Measurements from ENCODE around the gene SRA1. TPM values are rescaled to one million over a fixed set of nuclear protein-coding genes. Genes with fewer than 3 reads are reported as not detected.

The SRA1 gene
- total and polyA plus RNA-seq, 2 of the 4 experiments (the other 2 are of a cell fraction), result 52.9 to 54.8 TPM

DNA sequence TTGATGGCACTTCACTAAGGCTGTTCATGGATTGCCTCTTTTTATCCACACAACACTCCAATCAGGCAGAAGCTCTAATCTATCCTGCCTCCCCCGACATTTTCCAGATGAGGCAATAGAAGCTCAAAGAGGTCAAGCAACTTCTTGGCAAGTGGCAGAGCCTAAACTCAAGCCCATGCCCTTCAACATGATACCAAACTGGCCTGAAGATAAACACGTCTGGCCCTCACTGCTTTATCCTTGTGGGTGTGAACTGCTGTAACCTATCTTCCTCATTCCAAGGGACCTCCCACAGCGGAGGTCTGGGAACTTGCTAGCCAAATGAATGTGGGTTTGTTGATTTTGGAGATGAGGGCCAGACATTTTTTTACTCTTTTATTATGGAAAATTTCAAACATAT, 16.9 kb upstream of the SRA1 start:
- Histone ChIP-seq H3K4me1 (ENCODE audit: control insufficient read depth, insufficient read depth, low read length) (peaks cover 5% of the 10 kb centered on the region; the same call in 1 of the 2 replicates), H3K4me3 (ENCODE audit: insufficient read depth, low read depth, low read length) (no peak overlapping the region), H3K27ac (ENCODE audit: insufficient read depth, low read length) (no peak overlapping the region), H3K23ac (ENCODE audit: low read depth, low read length) (no peak overlapping the region), H2BK20ac (ENCODE audit: low read depth, low read length) (no peak overlapping the region), H2AFZ (replicated peaks; ENCODE audit: low read length, poor library complexity) (no peak overlapping the region), H4K5ac (ENCODE audit: low read depth, low read length) (no peak overlapping the region), H3K27me3 (ENCODE audit: control insufficient read depth, insufficient read depth, low read length) (no peaks in the 10 kb centered on the region), H4K8ac (ENCODE audit: low read depth in 2 of 2, low read length in 2 of 2) (no peak overlapping the region), H3K79me1 (ENCODE audit: low read depth in 1 of 2, low read length in 2 of 2) (no peaks in the 10 kb centered on the region; a peak in 1 of 4 replicates), H2BK120ac (ENCODE audit: low read depth, low read length) (no peak overlapping the region), H2AK5ac (ENCODE audit: low read depth, low read length) (no peak overlapping the region), H3K4ac (ENCODE audit: low read depth, low read length) (no peak overlapping the region), H3K36me3 (ENCODE audit: control insufficient read depth, insufficient read depth, low read length) (0 out of 2 replicates have a peak, but pooled peaks cover 2% of the 10 kb centered on the region), H3K4me2 (ENCODE audit: low read depth, low read length) (no peak overlapping the region), H3K9ac (ENCODE audit: low read depth, low read length) (no peak overlapping the region), H4K91ac (ENCODE audit: insufficient read depth, low read depth, low read length) (no peak overlapping the region), H4K20me1 (ENCODE audit: insufficient read depth, low read length) (no peaks in the 10 kb centered on the region), H2BK15ac (ENCODE audit: low read depth, low read length) (no peak overlapping the region), H2AK9ac (replicated peaks; ENCODE audit: low read depth, low read length, poor library complexity) (no peak overlapping the region), H2BK5ac (ENCODE audit: low read depth, low read length, poor library complexity, severe bottlenecking) (no peak overlapping the region), H3K9me1 (ENCODE audit: insufficient read depth, low read length) (peaks cover 2% of the 10 kb centered on the region; the same call in 1 of the 2 replicates), H3K14ac (replicated peaks; ENCODE audit: low read depth, low read length) (0 out of 2 replicates have a peak overlapping the region, but pooled peaks have one; percentile 68), H3K9me3 (ENCODE audit: control insufficient read depth, insufficient read depth, low read length) (no peaks in the 10 kb centered on the region), H3K56ac (ENCODE audit: extremely low read depth, insufficient read depth, low read length) (no peak overlapping the region), H3K18ac (ENCODE audit: low read depth, low read length) (no peak overlapping the region)
- ChIA-PET CTCF (no interaction called here), POLR2A (ENCODE audit: unreplicated experiment) (interaction anchor here (0.6 kb wide), 1 partner anchor 27 kb away, joined by 4 read pairs; the partner anchor contains the start of gene EIF4EBP3)
- no CpG with 5 or more reads among the region's 3 CpGs for WGBS, 2 experiments (ENCODE audit: extremely low coverage in 2 of 2, insufficient read length in 1 of 2)
- in situ Hi-C loops (cut with MboI; ENCODE audit: low sequenced_read_pairs) (no loop called here), intact Hi-C loops (cut with micrococcal nuclease) (no loop called here), dilution Hi-C loops (cut with HindIII; ENCODE audit: low sequenced_read_pairs, unreplicated experiment) (no loop called here)
- TF ChIP-seq CEBPB (IDR thresholded peaks at IDR 0.05; ENCODE audit: low read depth, low read length) (peak; percentile 62; the same call in 1 of the 2 replicates), BHLHE40 (IDR thresholded peaks at IDR 0.05; ENCODE audit: low read depth, low read length) (no peak)
- ATAC-seq (ENCODE audit: low read depth) (peak; percentile 70), DNase-seq (peak; percentile 46)
- no TSS peak for BruUV-seq (replicated peaks)

Measured in IMR-90 (cell line).